Measurements from ENCODE around the gene NUP210.
"Not testable (repeated sequence)": the region's sequence is repeated elsewhere in the genome, so short reads cannot be mapped to it uniquely, and the experiment has no call there.

NUP210 gene

GRCh38 chr3:13378155-13378554, 42.0 kb downstream of the NUP210 start:
- in situ Hi-C loops (cut with MboI; ENCODE audit: low sequenced_read_pairs), result no loop called here

DNA sequence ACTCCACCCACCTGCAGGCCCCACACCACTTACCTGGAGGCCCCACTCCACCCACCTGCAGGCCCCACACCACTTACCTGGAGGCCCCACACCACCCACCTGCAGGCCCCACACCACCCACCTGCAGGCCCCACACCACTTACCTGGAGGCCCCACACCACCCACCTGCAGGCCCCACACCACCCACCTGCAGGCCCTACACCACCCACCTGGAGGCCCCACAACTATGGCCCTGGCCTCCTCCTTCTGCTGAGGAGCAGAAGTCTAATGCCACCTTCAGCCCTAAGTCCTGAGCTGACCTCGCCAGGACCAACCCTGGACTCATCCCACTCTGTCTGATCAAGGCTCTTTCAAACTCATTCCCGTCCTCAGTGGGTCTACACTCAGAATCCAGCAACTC, 42.4 kb downstream of the NUP210 start:
- in situ Hi-C loops (cut with MboI; ENCODE audit: low sequenced_read_pairs), result not testable (repeated sequence)

DNA sequence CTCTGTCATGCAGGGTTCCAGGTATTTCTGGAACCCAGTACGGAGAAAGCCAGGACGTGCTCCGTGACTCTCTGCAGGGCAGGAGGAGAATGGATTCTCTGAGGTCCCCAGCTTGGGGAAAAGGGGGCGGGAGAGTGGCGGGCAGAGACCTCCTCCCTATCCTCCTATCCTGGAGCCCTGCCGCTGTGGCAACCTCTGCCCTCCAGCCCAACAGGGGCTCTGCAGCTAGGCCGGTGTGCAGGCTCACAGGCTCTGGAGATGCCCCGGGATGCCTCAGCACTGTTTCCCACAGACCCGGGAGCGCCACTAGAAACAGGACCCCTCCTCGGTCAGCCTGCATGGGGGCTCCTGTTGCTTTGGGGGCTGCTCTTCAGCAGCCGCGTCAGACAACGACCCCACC, 43.1 kb downstream of the NUP210 start:
- in situ Hi-C loops (cut with MboI; ENCODE audit: low sequenced_read_pairs), result no loop called here

- in situ Hi-C loops (cut with MboI; ENCODE audit: low sequenced_read_pairs), result no loop called here
These were observed 44.0 kb downstream of the NUP210 start for GRCh38 chr3:13376091-13376490.

DNA sequence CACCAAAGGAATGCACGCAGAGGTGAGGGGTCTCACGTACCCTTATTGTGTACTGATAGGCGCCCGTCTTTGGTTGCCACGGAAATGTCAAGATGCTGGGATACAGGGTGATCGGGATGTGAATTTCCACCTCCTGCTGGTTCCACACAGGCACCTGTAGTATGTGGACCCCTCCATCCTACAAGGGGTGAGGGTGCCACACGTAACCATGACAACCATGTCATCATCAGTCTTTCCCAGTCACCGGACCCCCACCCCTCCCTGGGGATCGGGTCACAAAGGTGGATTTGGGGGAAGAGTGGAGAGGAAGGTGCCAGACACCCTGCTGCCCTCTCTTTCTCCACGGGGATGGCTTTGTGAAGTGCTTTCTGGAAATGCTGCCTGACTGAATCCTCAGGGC, 44.7 kb downstream of the NUP210 start:
- in situ Hi-C loops (cut with MboI; ENCODE audit: low sequenced_read_pairs), result no loop called here

- in situ Hi-C loops (cut with MboI; ENCODE audit: low sequenced_read_pairs), result no loop called here
These were observed 46.0 kb downstream of the NUP210 start for GRCh38 chr3:13373975-13374586.

DNA sequence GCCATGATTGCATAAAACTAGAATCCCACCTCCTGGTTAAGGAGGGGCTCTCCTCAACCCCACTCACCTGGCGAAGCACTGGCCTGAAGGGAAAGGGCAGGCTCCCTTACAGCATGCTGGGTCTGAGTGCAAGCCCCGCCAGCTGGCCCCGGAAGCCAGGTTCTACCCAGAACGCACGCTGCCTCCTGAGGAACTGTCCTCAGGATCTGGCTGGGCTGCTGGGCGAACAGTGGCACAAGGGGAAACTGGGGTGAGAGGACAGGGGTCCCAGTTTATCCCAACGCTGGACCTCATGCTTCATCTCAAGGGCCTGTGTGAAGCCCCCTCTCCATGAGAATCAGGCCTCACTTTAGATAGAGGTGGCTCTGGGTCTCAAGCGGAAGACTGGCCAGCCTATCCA, 47.5 kb downstream of the NUP210 start:
- in situ Hi-C loops (cut with MboI; ENCODE audit: low sequenced_read_pairs), result no loop called here

DNA sequence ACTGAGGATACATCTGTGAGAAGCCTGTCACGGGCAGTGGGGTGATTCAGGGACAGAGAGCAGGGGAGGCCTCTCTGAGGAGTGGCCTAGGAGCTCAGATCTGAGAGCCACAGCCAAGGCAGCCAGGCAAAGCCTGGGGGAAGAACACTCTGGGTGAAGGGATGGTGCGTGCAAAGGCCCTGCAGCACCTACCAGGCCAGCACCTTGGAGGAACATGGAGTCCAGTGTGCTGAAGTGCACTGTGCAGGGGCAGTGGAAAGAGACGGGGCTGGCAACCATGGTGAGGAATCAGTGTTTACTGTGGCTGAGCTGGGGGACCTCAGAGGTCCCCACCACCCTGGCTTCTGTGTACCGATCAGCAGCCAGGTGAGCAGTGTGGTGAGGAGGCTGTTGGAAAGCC, 48.0 kb downstream of the NUP210 start:
- in situ Hi-C loops (cut with MboI; ENCODE audit: low sequenced_read_pairs), result no loop called here

DNA sequence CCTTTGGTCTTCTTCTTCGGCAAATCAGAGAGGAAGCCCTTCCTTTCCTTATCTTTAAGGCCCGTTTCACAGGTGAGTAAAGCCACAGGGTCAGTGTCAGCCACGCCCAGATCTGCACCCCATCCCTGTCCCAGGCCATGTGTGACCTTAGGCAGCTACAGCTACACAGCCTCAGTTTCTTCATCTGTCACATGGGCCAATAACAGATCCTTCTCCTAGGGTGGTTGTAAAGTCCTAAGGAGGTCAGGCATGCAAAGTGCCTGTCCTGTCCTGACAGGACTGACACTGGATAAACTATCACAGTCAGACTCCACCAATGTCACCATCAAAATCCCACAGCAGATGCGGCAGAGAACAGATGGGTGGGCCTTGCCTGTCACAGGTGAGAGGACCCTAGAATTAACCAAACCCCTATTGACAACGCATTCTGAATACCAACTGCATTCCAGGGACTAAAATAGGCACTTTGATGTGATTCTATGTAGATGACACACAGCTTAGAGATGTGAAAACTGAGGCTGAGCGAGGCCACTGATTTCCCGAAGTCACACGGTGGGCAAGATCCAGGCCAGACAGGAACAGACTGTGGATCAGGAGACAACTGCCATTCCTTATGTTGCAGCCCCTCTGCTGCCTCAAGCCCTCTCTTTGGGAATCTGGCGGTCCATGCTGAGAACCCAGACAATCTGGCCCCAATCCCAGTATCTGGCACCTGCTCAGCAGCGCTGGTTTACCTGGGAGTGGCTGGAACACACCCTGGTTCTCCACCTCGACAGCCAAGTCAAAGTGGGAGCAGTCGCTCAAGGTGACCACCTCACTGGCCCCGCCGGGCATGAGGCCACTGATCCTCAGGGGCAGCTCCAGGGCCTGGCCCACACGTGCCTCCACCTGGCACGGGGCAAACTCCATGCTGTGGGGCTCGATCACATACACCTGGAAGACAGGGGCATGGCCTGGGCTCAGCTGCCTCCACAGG, 48.7 kb downstream of the NUP210 start:
- in situ Hi-C loops (cut with MboI; ENCODE audit: low sequenced_read_pairs), result no loop called here

- in situ Hi-C loops (cut with MboI; ENCODE audit: low sequenced_read_pairs), result no loop called here
These were observed 49.5 kb downstream of the NUP210 start for GRCh38 chr3:13370609-13371008.

GRCh38 chr3:13370055-13370454, 50.1 kb downstream of the NUP210 start:
- in situ Hi-C loops (cut with MboI; ENCODE audit: low sequenced_read_pairs), result no loop called here

GRCh38 chr3:13368834-13369233, 51.3 kb downstream of the NUP210 start:
- in situ Hi-C loops (cut with MboI; ENCODE audit: low sequenced_read_pairs), result no loop called here

- in situ Hi-C loops (cut with MboI; ENCODE audit: low sequenced_read_pairs), result no loop called here
These were observed 52.4 kb downstream of the NUP210 start for GRCh38 chr3:13367728-13368127.

GRCh38 chr3:13365390-13366379, 54.4 kb downstream of the NUP210 start:
- in situ Hi-C loops (cut with MboI; ENCODE audit: low sequenced_read_pairs), result no loop called here

GRCh38 chr3:13364602-13365271, 55.4 kb downstream of the NUP210 start:
- in situ Hi-C loops (cut with MboI; ENCODE audit: low sequenced_read_pairs), result no loop called here

DNA sequence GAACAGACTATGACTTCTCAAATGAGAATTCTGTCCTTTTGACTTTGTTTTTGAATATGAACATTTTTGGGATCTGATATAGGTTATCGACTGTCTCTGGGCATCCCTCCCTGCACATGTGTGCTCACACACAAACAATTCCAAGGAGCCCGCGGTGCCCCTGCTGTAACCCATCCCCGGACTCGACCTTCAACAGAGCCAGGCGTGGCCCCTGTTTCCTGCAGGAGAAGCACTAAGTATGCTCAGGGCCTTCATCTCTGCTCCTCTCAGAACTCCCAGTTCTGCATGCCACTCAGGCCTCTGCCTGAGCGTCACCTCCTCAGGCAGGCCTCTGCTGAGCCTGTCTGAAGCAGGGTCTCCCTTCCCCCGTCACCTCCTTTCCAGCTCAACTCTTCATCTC, 57.6 kb downstream of the NUP210 start:
- in situ Hi-C loops (cut with MboI; ENCODE audit: low sequenced_read_pairs), result no loop called here

DNA sequence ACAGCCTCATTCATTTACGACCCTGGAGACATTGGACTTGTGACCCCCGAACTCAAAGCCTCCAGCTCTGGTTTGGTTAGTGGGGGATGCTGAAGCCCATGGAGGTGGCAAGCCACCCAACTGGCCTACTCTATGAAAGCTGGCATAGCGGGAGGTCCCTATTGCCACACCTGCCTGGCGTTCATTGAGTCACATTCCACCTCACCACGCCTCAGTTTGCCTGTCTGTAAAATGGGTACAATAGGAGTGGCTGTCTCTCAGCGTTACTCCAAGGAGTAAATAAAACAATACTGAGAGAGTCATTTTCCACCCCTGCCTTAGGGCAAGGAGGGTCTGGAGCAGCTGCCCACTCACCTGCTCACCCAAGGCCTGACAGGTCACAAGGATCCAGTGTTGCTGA, 60.2 kb downstream of the NUP210 start:
- in situ Hi-C loops (cut with MboI; ENCODE audit: low sequenced_read_pairs), result no loop called here

- in situ Hi-C loops (cut with MboI; ENCODE audit: low sequenced_read_pairs), result no loop called here
These were observed 61.5 kb downstream of the NUP210 start for GRCh38 chr3:13358643-13359042.

- in situ Hi-C loops (cut with MboI; ENCODE audit: low sequenced_read_pairs), result no loop called here
These were observed 62.1 kb downstream of the NUP210 start for GRCh38 chr3:13358051-13358450.

GRCh38 chr3:13357074-13357473, 63.0 kb downstream of the NUP210 start:
- in situ Hi-C loops (cut with MboI; ENCODE audit: low sequenced_read_pairs), result no loop called here

All from HL-60/S4 treated with retinoic acid at 250 ng/mL for 4 days and 3 days (cell line).